ENCODE measurements around the gene NDUFS8. TPM values are rescaled to one million over a fixed set of nuclear protein-coding genes. Genes with fewer than 3 reads are reported as not detected.
A peak's percentile ranks its signal among the peaks of the same experiment; 100 is the strongest.

Gene NDUFS8
- total and polyA plus RNA-seq, 2 experiments from 2014 or later = 111 to 286 TPM

DNA sequence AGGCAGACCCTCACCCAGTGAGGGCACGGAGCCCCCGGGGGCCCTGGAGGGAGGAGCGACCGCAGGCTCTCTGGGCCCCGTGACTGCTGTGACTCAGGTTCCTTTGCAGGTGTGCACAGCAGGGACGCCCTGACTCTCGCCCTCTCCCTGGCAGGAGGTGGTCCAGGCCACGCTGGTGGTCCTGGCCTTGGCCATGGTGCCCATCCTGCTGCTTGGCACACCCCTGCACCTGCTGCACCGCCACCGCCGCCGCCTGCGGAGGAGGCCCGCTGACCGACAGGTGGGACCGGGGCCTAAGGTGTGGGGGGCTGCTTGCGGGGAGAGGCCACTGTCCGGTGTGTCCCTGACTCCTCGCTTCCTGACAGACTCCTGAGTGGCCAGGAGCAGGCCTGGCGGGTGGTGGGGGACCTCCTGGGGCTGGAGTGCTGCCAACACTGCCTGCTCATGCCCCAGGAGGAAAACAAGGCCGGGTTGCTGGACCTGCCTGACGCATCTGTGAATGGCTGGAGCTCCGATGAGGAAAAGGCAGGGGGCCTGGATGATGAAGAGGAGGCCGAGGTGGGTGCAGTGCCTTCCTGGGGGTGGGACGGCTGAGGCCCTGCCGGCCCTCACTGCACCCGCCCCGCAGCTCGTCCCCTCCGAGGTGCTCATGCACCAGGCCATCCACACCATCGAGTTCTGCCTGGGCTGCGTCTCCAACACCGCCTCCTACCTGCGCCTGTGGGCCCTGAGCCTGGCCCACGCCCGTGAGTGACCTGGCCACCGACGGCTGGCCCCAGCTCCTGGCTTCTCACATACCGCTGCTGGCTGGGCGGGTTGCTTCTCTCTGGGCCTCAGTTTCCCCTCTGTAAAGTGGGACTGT is 19.3 kb downstream of the NDUFS8 start:
- Histone ChIP-seq H4K20me1 (ENCODE audit: insufficient read depth, poor library complexity, severe bottlenecking) (no peaks in the 10 kb centered on the region), H3K9me3 (ENCODE audit: low read depth) (no peaks in the 10 kb centered on the region), H3K4me2 (no peak overlapping the region), H3K27ac (no peak overlapping the region), H2AFZ (no peak overlapping the region), H3K27me3 (no peaks in the 10 kb centered on the region), H3K79me2 (no peaks in the 10 kb centered on the region), H3K4me3 (no peak overlapping the region), H3K9me2 (replicated peaks; ENCODE audit: insufficient read depth) (no peaks in the 10 kb centered on the region), H3K36me3 (replicated peaks; ENCODE audit: insufficient read depth, low read depth) (no peaks in the 10 kb centered on the region), H3K4me1 (ENCODE audit: insufficient read depth) (no peaks in the 10 kb centered on the region)
- TF ChIP-seq EZH2phosphoT487 (IDR thresholded peaks at IDR 0.05; ENCODE audit: low read depth, severe bottlenecking, unreplicated experiment) (no peak), EZH2 (IDR thresholded peaks at IDR 0.05; ENCODE audit: borderline replicate concordance) (no peak)
- TF ChIP-seq, protein P1, sequence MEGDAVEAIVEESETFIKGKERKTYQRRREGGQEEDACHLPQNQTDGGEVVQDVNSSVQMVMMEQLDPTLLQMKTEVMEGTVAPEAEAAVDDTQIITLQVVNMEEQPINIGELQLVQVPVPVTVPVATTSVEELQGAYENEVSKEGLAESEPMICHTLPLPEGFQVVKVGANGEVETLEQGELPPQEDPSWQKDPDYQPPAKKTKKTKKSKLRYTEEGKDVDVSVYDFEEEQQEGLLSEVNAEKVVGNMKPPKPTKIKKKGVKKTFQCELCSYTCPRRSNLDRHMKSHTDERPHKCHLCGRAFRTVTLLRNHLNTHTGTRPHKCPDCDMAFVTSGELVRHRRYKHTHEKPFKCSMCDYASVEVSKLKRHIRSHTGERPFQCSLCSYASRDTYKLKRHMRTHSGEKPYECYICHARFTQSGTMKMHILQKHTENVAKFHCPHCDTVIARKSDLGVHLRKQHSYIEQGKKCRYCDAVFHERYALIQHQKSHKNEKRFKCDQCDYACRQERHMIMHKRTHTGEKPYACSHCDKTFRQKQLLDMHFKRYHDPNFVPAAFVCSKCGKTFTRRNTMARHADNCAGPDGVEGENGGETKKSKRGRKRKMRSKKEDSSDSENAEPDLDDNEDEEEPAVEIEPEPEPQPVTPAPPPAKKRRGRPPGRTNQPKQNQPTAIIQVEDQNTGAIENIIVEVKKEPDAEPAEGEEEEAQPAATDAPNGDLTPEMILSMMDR (IDR thresholded peaks at IDR 0.05; ENCODE audit: poor library complexity) = no peak
- 93% methylated on average over 38 of the region's 40 CpGs for WGBS (ENCODE audit: low lambda C conversion rate, missing lambda C conversion rate)
- no peak for DNase-seq (ENCODE audit: low spot score)

DNA sequence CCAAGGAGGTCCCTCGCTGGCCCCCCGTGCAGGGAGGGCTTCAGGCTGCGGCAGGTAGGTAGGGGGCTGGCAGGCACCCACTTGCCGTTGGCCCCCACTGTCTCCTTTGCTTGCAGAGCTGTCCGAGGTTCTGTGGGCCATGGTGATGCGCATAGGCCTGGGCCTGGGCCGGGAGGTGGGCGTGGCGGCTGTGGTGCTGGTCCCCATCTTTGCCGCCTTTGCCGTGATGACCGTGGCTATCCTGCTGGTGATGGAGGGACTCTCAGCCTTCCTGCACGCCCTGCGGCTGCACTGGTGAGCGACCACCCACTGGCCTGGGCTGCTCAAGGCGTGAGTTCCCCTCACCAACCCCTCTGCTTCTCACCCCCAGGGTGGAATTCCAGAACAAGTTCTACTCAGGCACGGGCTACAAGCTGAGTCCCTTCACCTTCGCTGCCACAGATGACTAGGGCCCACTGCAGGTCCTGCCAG is 19.9 kb downstream of the NDUFS8 start:
- WGBS (ENCODE audit: low lambda C conversion rate, missing lambda C conversion rate) = 85% methylated on average over 18 of the region's 18 CpGs
- H3K79me2 ChIP-seq = no peaks in the 10 kb centered on the region
- H3K9me3 ChIP-seq (ENCODE audit: low read depth) = no peaks in the 10 kb centered on the region
- H2AFZ ChIP-seq = no peak overlapping the region
- no peaks in the 10 kb centered on the region for H3K9me2 ChIP-seq (replicated peaks; ENCODE audit: insufficient read depth)
- no peaks in the 10 kb centered on the region for H3K36me3 ChIP-seq (replicated peaks; ENCODE audit: insufficient read depth, low read depth)
- H3K4me1 ChIP-seq (ENCODE audit: insufficient read depth) = no peaks in the 10 kb centered on the region
- H3K27ac ChIP-seq = no peak overlapping the region
- no peaks in the 10 kb centered on the region for H3K27me3 ChIP-seq
- no peak overlapping the region for H3K4me3 ChIP-seq
- H4K20me1 ChIP-seq (ENCODE audit: insufficient read depth, poor library complexity, severe bottlenecking) = no peaks in the 10 kb centered on the region
- no peak overlapping the region for H3K4me2 ChIP-seq
- TF ChIP-seq EZH2 (IDR thresholded peaks at IDR 0.05; ENCODE audit: borderline replicate concordance) (no peak), EZH2phosphoT487 (IDR thresholded peaks at IDR 0.05; ENCODE audit: low read depth, severe bottlenecking, unreplicated experiment) (no peak)
- TF ChIP-seq, protein P1 (IDR thresholded peaks at IDR 0.05; ENCODE audit: poor library complexity) = no peak
- no peak for DNase-seq (ENCODE audit: low spot score)

DNA sequence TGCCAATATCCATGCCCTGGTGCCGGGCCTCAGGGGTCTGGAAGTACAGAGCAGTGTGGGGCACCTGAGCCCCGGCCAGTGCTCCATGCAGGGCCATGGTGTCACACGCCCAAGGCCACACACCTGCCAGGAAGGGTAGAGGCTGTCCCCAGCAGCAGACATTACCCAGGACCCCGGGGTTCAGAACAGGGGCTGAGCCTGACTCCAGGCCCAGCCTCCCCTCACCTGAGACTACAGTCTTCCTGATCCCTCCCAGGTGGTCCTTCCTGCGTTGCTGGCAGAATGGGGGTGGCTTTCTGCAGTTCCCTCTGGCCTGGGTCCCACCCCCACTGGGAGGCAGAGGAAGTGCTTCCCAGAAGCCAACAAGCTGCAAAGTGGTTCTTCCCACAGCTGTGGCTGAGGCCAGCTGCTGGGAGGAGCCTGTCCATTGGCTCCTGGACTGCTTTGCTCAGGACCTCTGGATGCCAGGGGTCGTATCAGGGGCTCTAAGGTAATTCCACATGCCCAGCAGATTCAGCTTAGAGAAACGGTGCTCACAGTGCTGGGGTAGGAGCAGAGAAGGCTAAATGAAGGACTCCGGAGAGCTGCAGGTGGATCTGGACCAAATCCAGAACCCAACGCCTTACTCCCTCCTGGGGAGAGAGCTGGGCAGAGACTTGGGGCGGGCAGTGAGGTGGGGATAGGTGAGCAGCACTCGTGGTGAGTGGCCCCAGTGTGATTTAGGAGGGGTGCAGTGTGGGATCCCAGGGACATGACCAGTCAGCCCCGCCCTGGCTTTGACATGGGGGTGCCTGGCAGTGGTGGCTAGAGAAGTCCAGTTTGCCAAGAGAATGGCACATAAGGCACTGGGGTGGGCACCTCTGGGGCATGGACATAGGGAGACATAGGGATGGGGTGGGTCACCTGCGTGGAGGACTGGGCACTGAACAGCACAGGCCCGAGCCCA is 21.0 kb downstream of the NDUFS8 start:
- no peaks in the 10 kb centered on the region for H3K9me2 ChIP-seq (replicated peaks; ENCODE audit: insufficient read depth)
- TF ChIP-seq EZH2 (IDR thresholded peaks at IDR 0.05; ENCODE audit: borderline replicate concordance) = no peak
- TF ChIP-seq EZH2phosphoT487 (IDR thresholded peaks at IDR 0.05; ENCODE audit: low read depth, severe bottlenecking, unreplicated experiment) = no peak
- TF ChIP-seq, protein P1 (IDR thresholded peaks at IDR 0.05; ENCODE audit: poor library complexity) = no peak
- WGBS (ENCODE audit: low lambda C conversion rate, missing lambda C conversion rate) = 84% methylated on average over 14 of the region's 14 CpGs
- H3K36me3 ChIP-seq (replicated peaks; ENCODE audit: insufficient read depth, low read depth) = no peaks in the 10 kb centered on the region
- no peak overlapping the region for H3K4me3 ChIP-seq
- H3K4me2 ChIP-seq = no peak overlapping the region
- no peaks in the 10 kb centered on the region for H3K79me2 ChIP-seq
- no peaks in the 10 kb centered on the region for H4K20me1 ChIP-seq (ENCODE audit: insufficient read depth, poor library complexity, severe bottlenecking)
- no peaks in the 10 kb centered on the region for H3K4me1 ChIP-seq (ENCODE audit: insufficient read depth)
- no peak overlapping the region for H2AFZ ChIP-seq
- no peaks in the 10 kb centered on the region for H3K9me3 ChIP-seq (ENCODE audit: low read depth)
- peak; percentile 10 for DNase-seq (ENCODE audit: low spot score)
- no peak overlapping the region for H3K27ac ChIP-seq
- H3K27me3 ChIP-seq = no peaks in the 10 kb centered on the region
